Kidney (tissue), 14 donors: ENCODE measurements around the gene TSKS. TPM values are rescaled to one million over a fixed set of nuclear protein-coding genes. Genes with fewer than 3 reads are reported as not detected.
A peak's percentile ranks its signal among the peaks of the same experiment; 100 is the strongest.

Experiments used
- DNase-seq, 5 donors: peaks; one replicate each; pipeline ENCODE4 v3.0.0-alpha.2; 2013 to 2020
- FAIRE-seq: peaks from 2 replicates; lab custom pipeline; 2012; peaks lifted over from hg19 to GRCh38; lab: Jason Lieb, UNC
- H3K27ac ChIP-seq, 2 donors: one replicate each; pipeline ENCODE4 v1.7.0; 2013; ENCODE audit warnings: low read depth in 2 of 2, low read length in 2 of 2, inconsistent platforms in 1 of 2
- H3K27me3 ChIP-seq: one replicate; pipeline ENCODE4 v1.7.1; 2013; ENCODE audit warnings: low read length, inconsistent platforms; ENCODE audit not compliant: control insufficient read depth, insufficient read depth
- H3K36me3 ChIP-seq, 3 donors: one replicate each; pipeline versions ENCODE4 v1.7.0 to v1.7.1; 2013; ENCODE audit warnings: low read length in 3 of 3, control low read depth in 1 of 3, inconsistent platforms in 1 of 3; ENCODE audit not compliant: insufficient read depth in 3 of 3, control insufficient read depth in 2 of 3
- H3K4me1 ChIP-seq, 3 donors: one replicate each; pipeline versions ENCODE4 v1.7.0 to v1.7.1; 2013; ENCODE audit warnings: low read length in 3 of 3, inconsistent platforms in 1 of 3, low read depth in 1 of 3; ENCODE audit not compliant: control insufficient read depth in 2 of 3, insufficient read depth in 2 of 3
- H3K4me3 ChIP-seq, 3 donors: one replicate each; pipeline versions ENCODE4 v1.7.0 to v1.8.1; 2013; ENCODE audit warnings: low read length in 3 of 3, control low read depth in 1 of 3, inconsistent platforms in 1 of 3
- H3K9ac ChIP-seq, 3 donors: one replicate each; pipeline versions ENCODE4 v1.7.0 to v1.7.1; 2013; ENCODE audit warnings: low read length in 3 of 3, control low read depth in 1 of 3, inconsistent platforms in 1 of 3
- H3K9me3 ChIP-seq, 3 donors: one replicate each; pipeline versions ENCODE4 v1.7.0 to v1.7.1; 2013; ENCODE audit warnings: low read length in 3 of 3, control low read depth in 1 of 3, inconsistent platforms in 1 of 3; ENCODE audit not compliant: control insufficient read depth in 2 of 3, insufficient read depth in 1 of 3
- intact Hi-C: fragments of 100-400 bp; cut with DNase I; formaldehyde crosslinking; loops from one replicate; pipeline ENCODE4 v1.11.1; 2022
- polyA plus RNA-seq: library from polyadenylated mRNA; stranded (reverse); fragments of 350-450 nt; fragmentation: Illumina TruSeq; extraction: RNeasy Lipid Tissue Mini Kit (QIAGEN cat#74804); gene quantifications from one replicate; pipeline ENCODE4 v1.2.3, GENCODE V29; 2014; ENCODE audit warnings: low read depth, low replicate concordance; ENCODE audit not compliant: insufficient read depth
- total RNA-seq: library from RNA; stranded (reverse); fragmentation: NEBNext Ultra II Directional; extraction: Animal tissue kit (Norgen Biotek cat#: 25700); gene quantifications from one replicate; pipeline ENCODE4 v1.2.1, GENCODE V29; 2021
- TF ChIP-seq, protein P1 (sequence below): IDR thresholded peaks from 3 replicates; pipeline ENCODE4 v1.5.1; 2012; ENCODE audit warnings: mild to moderate bottlenecking, moderate library complexity, borderline replicate concordance; ENCODE audit not compliant: insufficient read depth; ENCODE audit errors: extremely low read depth
- donor health status: control.
- donor health status: control.
- donor health status: control.
- donor health status: control.
- donor health status: control.
- donor health status: DM: yes; HTN: yes; CAD: no.
- donor health status: Normal renal cell carcinoma (clear cell type).

TSKS gene
- total and polyA plus RNA-seq, 2 donors from 2014 or later = 0.47 to 0.50 TPM

GRCh38 chr19:49758292-49758691 is 4.8 kb downstream of the TSKS start:
- Histone ChIP-seq H3K27me3 (no peaks in the 10 kb centered on the region), H3K4me1 (no peaks in the 10 kb centered on the region), H3K27ac (no peak overlapping the region), H3K4me3 (no peak overlapping the region), H3K36me3 (no peaks in the 10 kb centered on the region), H3K9me3 (peaks cover 0 to 7% (median 0%) of the 10 kb centered on the region in 3 donors), H3K9ac (no peak overlapping the region)
- TF ChIP-seq, protein P1, sequence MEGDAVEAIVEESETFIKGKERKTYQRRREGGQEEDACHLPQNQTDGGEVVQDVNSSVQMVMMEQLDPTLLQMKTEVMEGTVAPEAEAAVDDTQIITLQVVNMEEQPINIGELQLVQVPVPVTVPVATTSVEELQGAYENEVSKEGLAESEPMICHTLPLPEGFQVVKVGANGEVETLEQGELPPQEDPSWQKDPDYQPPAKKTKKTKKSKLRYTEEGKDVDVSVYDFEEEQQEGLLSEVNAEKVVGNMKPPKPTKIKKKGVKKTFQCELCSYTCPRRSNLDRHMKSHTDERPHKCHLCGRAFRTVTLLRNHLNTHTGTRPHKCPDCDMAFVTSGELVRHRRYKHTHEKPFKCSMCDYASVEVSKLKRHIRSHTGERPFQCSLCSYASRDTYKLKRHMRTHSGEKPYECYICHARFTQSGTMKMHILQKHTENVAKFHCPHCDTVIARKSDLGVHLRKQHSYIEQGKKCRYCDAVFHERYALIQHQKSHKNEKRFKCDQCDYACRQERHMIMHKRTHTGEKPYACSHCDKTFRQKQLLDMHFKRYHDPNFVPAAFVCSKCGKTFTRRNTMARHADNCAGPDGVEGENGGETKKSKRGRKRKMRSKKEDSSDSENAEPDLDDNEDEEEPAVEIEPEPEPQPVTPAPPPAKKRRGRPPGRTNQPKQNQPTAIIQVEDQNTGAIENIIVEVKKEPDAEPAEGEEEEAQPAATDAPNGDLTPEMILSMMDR = no peak
- intact Hi-C loops = no loop called here
- DNase-seq (peak in 1 of 5 donors; percentile 12), FAIRE-seq (no peak)

DNA sequence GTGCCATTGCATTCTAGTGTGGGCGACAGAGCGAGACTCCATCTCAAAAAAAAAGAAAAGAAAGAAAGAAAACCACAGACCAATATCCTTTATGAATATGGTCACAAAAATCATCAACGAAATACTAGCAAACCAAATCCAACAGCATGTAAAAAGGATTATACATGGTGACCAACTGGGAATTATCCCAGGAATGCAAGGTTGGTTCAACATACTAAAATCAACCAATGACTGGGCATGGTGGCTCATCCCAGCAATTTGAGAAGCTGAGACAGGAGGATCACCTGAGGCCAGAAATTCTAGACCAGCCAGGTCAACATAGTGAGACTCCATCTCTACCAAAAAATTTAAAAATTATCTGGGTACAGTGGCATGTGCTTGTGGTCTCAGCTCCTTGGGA is 7.2 kb downstream of the TSKS start:
- DNase-seq (no peak), FAIRE-seq (no peak)
- H3K27me3 ChIP-seq = no peaks in the 10 kb centered on the region
- H3K4me1 ChIP-seq = no peaks in the 10 kb centered on the region
- TF ChIP-seq, protein P1 = no peak
- intact Hi-C loops = no loop called here
- no peak overlapping the region for H3K27ac ChIP-seq
- no peaks in the 10 kb centered on the region for H3K36me3 ChIP-seq
- H3K9ac ChIP-seq = no peak overlapping the region
- H3K4me3 ChIP-seq = no peak overlapping the region
- peaks cover 0 to 7% (median 0%) of the 10 kb centered on the region in 3 donors for H3K9me3 ChIP-seq

DNA sequence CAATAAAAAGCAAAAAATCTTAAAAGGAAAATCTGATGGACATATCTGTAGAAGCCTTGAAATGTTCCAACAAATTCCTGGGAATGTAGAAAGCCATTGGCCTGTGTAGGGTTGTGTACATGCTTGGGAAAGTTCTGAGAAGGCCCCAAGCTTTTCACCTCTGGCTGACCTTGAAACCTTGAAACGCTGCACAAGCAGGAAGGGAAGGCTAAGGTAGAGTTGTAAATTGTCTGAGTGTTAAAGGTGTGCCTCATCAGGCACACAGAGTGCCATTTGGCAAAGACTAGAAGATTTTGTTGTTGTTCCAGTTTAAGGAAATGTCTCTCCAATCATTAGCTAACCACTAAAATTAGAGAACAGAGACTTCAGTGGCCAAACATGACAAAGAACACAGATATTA is 10.4 kb downstream of the TSKS start:
- TF ChIP-seq, protein P1 = no peak
- Histone ChIP-seq H3K4me1 (no peaks in the 10 kb centered on the region), H3K27ac (no peak overlapping the region), H3K4me3 (no peak overlapping the region), H3K9me3 (peaks cover 0 to 7% (median 0%) of the 10 kb centered on the region in 3 donors), H3K36me3 (no peaks in the 10 kb centered on the region), H3K9ac (no peak overlapping the region), H3K27me3 (no peaks in the 10 kb centered on the region)
- FAIRE-seq (no peak), DNase-seq (no peak)
- intact Hi-C loops = no loop called here

DNA sequence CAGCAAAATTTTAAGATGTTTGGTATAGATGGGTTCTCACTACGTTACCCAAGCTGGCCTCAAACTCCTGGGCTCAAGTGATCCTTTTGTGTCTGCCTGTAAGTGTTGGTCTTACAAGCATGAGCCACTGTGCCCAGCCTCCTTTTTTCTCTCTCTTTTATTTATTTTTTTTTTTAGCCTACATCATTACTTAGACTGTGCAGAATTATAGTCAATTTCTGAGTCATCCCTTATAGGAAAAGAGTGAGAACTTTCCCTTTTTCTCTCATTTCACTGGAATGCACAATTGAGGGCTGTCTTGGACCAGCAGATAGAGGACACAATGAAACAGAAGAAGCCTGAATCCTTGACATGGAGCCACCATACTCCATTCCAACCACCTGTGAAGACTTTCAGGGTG is 13.3 kb downstream of the TSKS start:
- Histone ChIP-seq H3K27ac (no peak overlapping the region), H3K9ac (no peak overlapping the region), H3K36me3 (no peaks in the 10 kb centered on the region), H3K4me3 (no peak overlapping the region), H3K27me3 (no peaks in the 10 kb centered on the region), H3K4me1 (no peaks in the 10 kb centered on the region), H3K9me3 (no peaks in the 10 kb centered on the region)
- no peak for FAIRE-seq
- TF ChIP-seq, protein P1 = no peak
- no peak for DNase-seq
- intact Hi-C loops = no loop called here
